Activated naive CD8-positive, alpha-beta T cell treated with anti-CD3 and anti-CD28 coated beads, Interleukin-2, amount 10 ng/mL, durations not matched to agents 7 days and 5 days (primary cell): ENCODE measurements around the gene CDH15. TPM values are rescaled to one million over a fixed set of nuclear protein-coding genes. Genes with fewer than 3 reads are reported as not detected.

Experiments
- ATAC-seq: fragments of 150-1000 bp; cut with Tn5 transposase; one replicate; pipeline ENCODE4 v1.10.0; 2021; ENCODE audit warnings: low read depth, moderate library complexity
- POLR2A ChIA-PET: fragments of 350-600 bp; sonication (Branson Sonifier 250); formaldehyde crosslinking; loops from one replicate; lab custom pipeline; 2021; ENCODE audit warnings: antibody characterized with exemption; lab: Charles Lee
- DNase-seq: peaks from one replicate; pipeline ENCODE4 v3.0.0; 2021
- H3K27ac Mint-ChIP-seq: one replicate; pipeline ENCODE4 v1.8.0; 2022; ENCODE audit warnings: mild to moderate bottlenecking, mixed read lengths
- H3K27me3 Mint-ChIP-seq: one replicate; pipeline ENCODE4 v1.8.0; 2022; ENCODE audit warnings: mild to moderate bottlenecking, moderate library complexity, mixed read lengths
- H3K36me3 Mint-ChIP-seq: one replicate; pipeline ENCODE4 v1.8.0; 2021; ENCODE audit warnings: mild to moderate bottlenecking, mixed read lengths
- H3K4me1 Mint-ChIP-seq: one replicate; pipeline ENCODE4 v1.8.0; 2021; ENCODE audit warnings: mixed read lengths
- H3K4me3 Mint-ChIP-seq: one replicate; pipeline ENCODE4 v1.8.0; 2022; ENCODE audit warnings: mild to moderate bottlenecking, moderate library complexity, mixed read lengths
- H3K9me3 Mint-ChIP-seq: one replicate; pipeline ENCODE4 v1.8.0; 2021; ENCODE audit warnings: mixed read lengths
- total RNA-seq, 2 experiments: library from RNA; stranded (reverse); gene quantifications; one replicate each; pipeline ENCODE4 v1.2.3, GENCODE V29; 2021

CDH15 gene
- total RNA-seq, 2 experiments from 2014 or later, result not detected

GRCh38 chr16:89209522-89210044, 38.0 kb downstream of the CDH15 start:
- ATAC-seq (no peak), DNase-seq (no peak)
- H3K4me1 Mint-ChIP-seq, result no peaks in the 10 kb centered on the region
- POLR2A ChIA-PET, result no interaction called here
- H3K36me3 Mint-ChIP-seq, result no peaks in the 10 kb centered on the region
- H3K27me3 Mint-ChIP-seq, result peaks cover 13% of the 10 kb centered on the region
- H3K27ac Mint-ChIP-seq, result no peak overlapping the region
- no peaks in the 10 kb centered on the region for H3K9me3 Mint-ChIP-seq
- H3K4me3 Mint-ChIP-seq, result no peak overlapping the region

GRCh38 chr16:89210165-89210903, 38.8 kb downstream of the CDH15 start:
- Mint-ChIP-seq H3K4me3 (no peak overlapping the region), H3K36me3 (no peaks in the 10 kb centered on the region), H3K4me1 (no peaks in the 10 kb centered on the region), H3K27ac (no peak overlapping the region), H3K9me3 (no peaks in the 10 kb centered on the region), H3K27me3 (peaks cover 8% of the 10 kb centered on the region)
- no peak for ATAC-seq
- DNase-seq, result no peak
- POLR2A ChIA-PET, result no interaction called here

GRCh38 chr16:89210904-89211515, 39.5 kb downstream of the CDH15 start:
- Mint-ChIP-seq H3K27ac (no peak overlapping the region), H3K4me1 (no peaks in the 10 kb centered on the region)

GRCh38 chr16:89216315-89217137, 45.0 kb downstream of the CDH15 start:
- ATAC-seq, result peak; percentile 60

More at GRCh38 chr16:89210904-89211515, 39.5 kb downstream of the CDH15 start:
- no peaks in the 10 kb centered on the region for H3K36me3 Mint-ChIP-seq
- DNase-seq (no peak), ATAC-seq (no peak)
- H3K9me3 Mint-ChIP-seq, result no peaks in the 10 kb centered on the region
- H3K4me3 Mint-ChIP-seq, result no peak overlapping the region
- peaks cover 8% of the 10 kb centered on the region for H3K27me3 Mint-ChIP-seq
- POLR2A ChIA-PET, result no interaction called here

GRCh38 chr16:89217138-89217387, 45.5 kb downstream of the CDH15 start:
- DNase-seq (no peak), ATAC-seq (no peak)
- Mint-ChIP-seq H3K27me3 (peaks cover 3% of the 10 kb centered on the region), H3K4me3 (peak overlapping the region; percentile 91), H3K27ac (peak overlapping the region; percentile 92), H3K4me1 (peaks cover 18% of the 10 kb centered on the region), H3K9me3 (no peaks in the 10 kb centered on the region), H3K36me3 (peaks cover 6% of the 10 kb centered on the region)
- POLR2A ChIA-PET, result interaction anchor here (0.8 to 1.6 kb wide), 11 partner anchors 23 to 756 kb away, joined by 3 to 11 read pairs (median 3); partner anchors contain the start of genes APRT, CDH15 and ZC3H18

More at GRCh38 chr16:89216315-89217137, 45.0 kb downstream of the CDH15 start:
- peak overlapping the region; percentile 92 for H3K27ac Mint-ChIP-seq
- H3K4me3 Mint-ChIP-seq, result peak overlapping the region; percentile 91
- H3K4me1 Mint-ChIP-seq, result peaks cover 17% of the 10 kb centered on the region
- peak; percentile 82 for DNase-seq
- H3K9me3 Mint-ChIP-seq, result no peaks in the 10 kb centered on the region
- peaks cover 3% of the 10 kb centered on the region for H3K27me3 Mint-ChIP-seq
- peaks cover 2% of the 10 kb centered on the region for H3K36me3 Mint-ChIP-seq
- POLR2A ChIA-PET, result interaction anchor here (1.1 kb wide), 1 partner anchor 292 kb away, joined by 3 read pairs; no protein-coding TSS in a partner anchor

GRCh38 chr16:89217388-89218191, 46.0 kb downstream of the CDH15 start, which contains the start of gene ZNF778:
Gene ZNF778, plus strand, starts transcription at chr16:89217703. Its CDS starts 3,425 bp downstream, at chr16:89221128.
- H3K27ac Mint-ChIP-seq, result peak within 1 kb of the TSS; percentile 92
- peak; percentile 83 for ATAC-seq
- peak; percentile 88 for DNase-seq
- H3K4me3 Mint-ChIP-seq, result peak within 1 kb of the TSS; percentile 91
- H3K9me3 Mint-ChIP-seq, result no peaks in the 10 kb centered on the region
- H3K4me1 Mint-ChIP-seq, result peaks cover 18% of the 10 kb centered on the region
- peaks cover 8% of the 10 kb centered on the region for H3K36me3 Mint-ChIP-seq
- POLR2A ChIA-PET, result interaction anchor here (0.6 to 1.6 kb wide), 13 partner anchors 23 to 755 kb away, joined by 3 to 11 read pairs (median 3); partner anchors contain the start of genes APRT, CDH15, GALNS and TRAPPC2L
- peaks cover 3% of the 10 kb centered on the region for H3K27me3 Mint-ChIP-seq

GRCh38 chr16:89219365-89219764, 47.8 kb downstream of the CDH15 start:
- no peak overlapping the region for H3K27ac Mint-ChIP-seq
- peaks cover 13% of the 10 kb centered on the region for H3K36me3 Mint-ChIP-seq
- no peak for ATAC-seq
- POLR2A ChIA-PET, result no interaction called here
- H3K9me3 Mint-ChIP-seq, result no peaks in the 10 kb centered on the region
- no peak for DNase-seq
- peak overlapping the region; percentile 62 for H3K4me3 Mint-ChIP-seq
- H3K4me1 Mint-ChIP-seq, result peaks cover 18% of the 10 kb centered on the region
- peaks cover 3% of the 10 kb centered on the region for H3K27me3 Mint-ChIP-seq

- Mint-ChIP-seq H3K27me3 (no peaks in the 10 kb centered on the region), H3K4me1 (peaks cover 14% of the 10 kb centered on the region), H3K9me3 (peaks cover 3% of the 10 kb centered on the region), H3K27ac (no peak overlapping the region), H3K36me3 (peaks cover 31% of the 10 kb centered on the region), H3K4me3 (no peak overlapping the region)
- ATAC-seq (no peak), DNase-seq (no peak)
- POLR2A ChIA-PET, result no interaction called here
Observed at GRCh38 chr16:89221604-89222003, 50.1 kb downstream of the CDH15 start.

- no peak for DNase-seq
- Mint-ChIP-seq H3K36me3 (peaks cover 45% of the 10 kb centered on the region), H3K4me1 (peaks cover 12% of the 10 kb centered on the region), H3K9me3 (peaks cover 11% of the 10 kb centered on the region), H3K27me3 (no peaks in the 10 kb centered on the region), H3K4me3 (no peak overlapping the region), H3K27ac (no peak overlapping the region)
- no peak for ATAC-seq
- POLR2A ChIA-PET, result no interaction called here
Observed at GRCh38 chr16:89222931-89223330, 51.4 kb downstream of the CDH15 start.

- DNase-seq (no peak), ATAC-seq (no peak)
- Mint-ChIP-seq H3K4me1 (peaks cover 7% of the 10 kb centered on the region), H3K27me3 (no peaks in the 10 kb centered on the region), H3K9me3 (peaks cover 21% of the 10 kb centered on the region), H3K4me3 (no peak overlapping the region), H3K27ac (no peak overlapping the region), H3K36me3 (peaks cover 59% of the 10 kb centered on the region)
- POLR2A ChIA-PET, result no interaction called here
Observed at GRCh38 chr16:89224665-89225064, 53.1 kb downstream of the CDH15 start.

- H3K36me3 Mint-ChIP-seq, result peaks cover 69% of the 10 kb centered on the region
- H3K4me1 Mint-ChIP-seq, result no peaks in the 10 kb centered on the region
- peaks cover 22% of the 10 kb centered on the region for H3K9me3 Mint-ChIP-seq
- ATAC-seq (no peak), DNase-seq (no peak)
- POLR2A ChIA-PET, result no interaction called here
- no peak overlapping the region for H3K27ac Mint-ChIP-seq
- no peaks in the 10 kb centered on the region for H3K27me3 Mint-ChIP-seq
- H3K4me3 Mint-ChIP-seq, result no peak overlapping the region
Observed at GRCh38 chr16:89230255-89230654, 58.7 kb downstream of the CDH15 start.

- Mint-ChIP-seq H3K4me1 (no peaks in the 10 kb centered on the region), H3K4me3 (no peak overlapping the region), H3K27ac (no peak overlapping the region), H3K9me3 (peaks cover 15% of the 10 kb centered on the region), H3K36me3 (peaks cover 54% of the 10 kb centered on the region), H3K27me3 (no peaks in the 10 kb centered on the region)
- DNase-seq, result no peak
- POLR2A ChIA-PET, result no interaction called here
- no peak for ATAC-seq
Observed at GRCh38 chr16:89232107-89232506, 60.6 kb downstream of the CDH15 start.
